Trophoblast cell (in vitro differentiated cells and primary cell): ENCODE results near the gene MAPK1.
"Not testable (repeated sequence)": the region's sequence is repeated elsewhere in the genome, so short reads cannot be mapped to it uniquely, and the experiment has no call there.

Source experiments
- DNase-seq, 2 donors: peaks; one replicate each; pipeline ENCODE4 v3.0.0-alpha.2; 2016
- H2AFZ ChIP-seq: 2 replicates; pipeline ENCODE4 v1.6.1; 2013; ENCODE audit warnings: low read length, moderate library complexity, mild to moderate bottlenecking; ENCODE audit not compliant: insufficient read depth, poor library complexity
- H2AK5ac ChIP-seq: 2 replicates; pipeline ENCODE4 v1.6.1; 2013; ENCODE audit warnings: mild to moderate bottlenecking, low read length
- H2BK120ac ChIP-seq: 2 replicates; pipeline ENCODE4 v1.6.1; 2013; ENCODE audit warnings: low read length, mild to moderate bottlenecking, moderate library complexity; ENCODE audit not compliant: insufficient read depth, poor library complexity
- H2BK12ac ChIP-seq: 2 replicates; pipeline ENCODE4 v1.6.1; 2013; ENCODE audit warnings: mild to moderate bottlenecking, low read length, moderate library complexity
- H2BK5ac ChIP-seq: 2 replicates; pipeline ENCODE4 v1.6.1; 2013; ENCODE audit warnings: low read length, low read depth, moderate library complexity, mild to moderate bottlenecking; ENCODE audit not compliant: poor library complexity
- H3K14ac ChIP-seq: 2 replicates; pipeline ENCODE4 v1.6.1; 2013; ENCODE audit warnings: mild to moderate bottlenecking, low read length
- H3K18ac ChIP-seq: 2 replicates; pipeline ENCODE4 v1.6.1; 2013; ENCODE audit warnings: mild to moderate bottlenecking, low read length
- H3K23ac ChIP-seq: 2 replicates; pipeline ENCODE4 v1.6.1; 2013; ENCODE audit warnings: low read length
- H3K27ac ChIP-seq: 2 replicates; pipeline ENCODE4 v1.5.1; 2013; ENCODE audit warnings: low read depth, mild to moderate bottlenecking, inconsistent platforms, low read length, moderate library complexity
- H3K27me3 ChIP-seq: 2 replicates; pipeline ENCODE4 v1.6.1; 2013; ENCODE audit warnings: inconsistent platforms, mild to moderate bottlenecking, low read length, moderate library complexity; ENCODE audit not compliant: insufficient read depth
- H3K36me3 ChIP-seq, 2 experiments: 1 replicate in 1 of 2; 2 replicates in 1 of 2; pipeline ENCODE4 v1.6.1; 2013; ENCODE audit warnings: low read length in 2 of 2, mild to moderate bottlenecking in 2 of 2, moderate library complexity in 1 of 2; ENCODE audit not compliant: insufficient read depth in 2 of 2, control insufficient read depth in 1 of 2
- H3K4ac ChIP-seq: 2 replicates; pipeline ENCODE4 v1.6.1; 2013; ENCODE audit warnings: low read depth, mild to moderate bottlenecking, low read length, moderate library complexity
- H3K4me1 ChIP-seq, 2 experiments: 1 replicate in 1 of 2; 2 replicates in 1 of 2; pipeline ENCODE4 v1.6.1; 2013; ENCODE audit warnings: low read length in 2 of 2, mild to moderate bottlenecking in 2 of 2, moderate library complexity in 1 of 2; ENCODE audit not compliant: insufficient read depth in 2 of 2, control insufficient read depth in 1 of 2
- H3K4me2 ChIP-seq: 2 replicates; pipeline ENCODE4 v1.6.1; 2013; ENCODE audit warnings: inconsistent platforms, mild to moderate bottlenecking, low read length, moderate library complexity
- H3K4me3 ChIP-seq: 2 replicates; pipeline ENCODE4 v1.5.1; 2013; ENCODE audit warnings: mild to moderate bottlenecking, low read depth, low read length, inconsistent platforms
- H3K79me1 ChIP-seq: one replicate; pipeline ENCODE4 v1.6.1; 2013; ENCODE audit warnings: low read length
- H3K79me2 ChIP-seq: 2 replicates; pipeline ENCODE4 v1.6.1; 2013; ENCODE audit warnings: low read length, mild to moderate bottlenecking; ENCODE audit not compliant: control insufficient read depth, insufficient read depth, poor library complexity
- H3K9ac ChIP-seq: 2 replicates; pipeline ENCODE4 v1.6.1; 2013; ENCODE audit warnings: mild to moderate bottlenecking, low read length
- H3K9me3 ChIP-seq: 2 replicates; pipeline ENCODE4 v1.6.1; 2013; ENCODE audit warnings: low read depth, mild to moderate bottlenecking, control low read depth, inconsistent platforms, low read length; ENCODE audit not compliant: insufficient read depth
- H4K12ac ChIP-seq: 2 replicates; pipeline ENCODE4 v1.6.1; 2013; ENCODE audit warnings: low read depth, mild to moderate bottlenecking, low read length, moderate library complexity
- H4K8ac ChIP-seq: 2 replicates; pipeline ENCODE4 v1.6.1; 2013; ENCODE audit warnings: low read depth, mild to moderate bottlenecking, low read length, moderate library complexity
- H4K91ac ChIP-seq: one replicate; pipeline ENCODE4 v1.6.1; 2013; ENCODE audit warnings: low read depth, mild to moderate bottlenecking, low read length, moderate library complexity
- WGBS: extraction: QIAGEN DNeasy Blood & Tissue Kit; methylation state at CpG from one replicate; pipeline ENCODE4 v1.1.7; 2013; ENCODE audit warnings: missing lambda C conversion rate; ENCODE audit not compliant: insufficient read length, insufficient coverage; ENCODE audit errors: extremely low coverage; 5-methylcytosine and 5-hydroxymethylcytosine counted together

The MAPK1 gene

DNA sequence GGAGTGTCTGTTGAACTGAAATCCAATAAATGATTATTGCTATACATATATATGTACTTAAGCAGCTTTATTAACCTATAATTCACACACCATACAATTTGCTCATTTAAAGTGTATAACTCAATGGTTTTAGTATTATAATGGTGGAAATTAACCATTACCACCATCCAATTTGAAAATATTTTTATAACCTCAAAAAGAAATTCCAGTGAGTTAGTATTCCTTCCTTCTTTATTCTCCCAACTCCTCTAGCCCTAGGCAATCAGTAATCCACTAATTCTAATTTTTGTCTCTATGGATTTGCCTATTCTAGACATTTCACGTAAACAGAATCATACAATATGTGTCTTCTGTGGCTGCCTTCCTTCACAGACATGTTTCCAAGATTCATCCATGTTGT lies 64.8 kb downstream of the MAPK1 start:
- no peak overlapping the region for H2BK5ac ChIP-seq
- H2BK120ac ChIP-seq = no peak overlapping the region
- H3K14ac ChIP-seq = no peak overlapping the region
- H3K9me3 ChIP-seq = peaks cover 2% of the 10 kb centered on the region
- no peak overlapping the region for H2BK12ac ChIP-seq
- no peak overlapping the region for H3K4me3 ChIP-seq
- H2AFZ ChIP-seq = no peak overlapping the region
- no peak overlapping the region for H2AK5ac ChIP-seq
- H3K4ac ChIP-seq = no peak overlapping the region
- H4K8ac ChIP-seq = no peak overlapping the region
- H3K27me3 ChIP-seq = no peaks in the 10 kb centered on the region
- peaks cover 27 to 36% of the 10 kb centered on the region in 2 experiments for H3K36me3 ChIP-seq
- no peaks in the 10 kb centered on the region for H3K79me2 ChIP-seq
- H4K12ac ChIP-seq = no peak overlapping the region
- no peak overlapping the region for H3K9ac ChIP-seq
- no peak overlapping the region for H3K27ac ChIP-seq
- no CpG with 5 or more reads among the region's 1 CpG for WGBS
- DNase-seq = no peak
- no peak overlapping the region for H3K23ac ChIP-seq
- no peak overlapping the region for H4K91ac ChIP-seq
- no peaks in the 10 kb centered on the region for H3K4me1 ChIP-seq
- no peak overlapping the region for H3K18ac ChIP-seq
- H3K79me1 ChIP-seq = no peaks in the 10 kb centered on the region
- H3K4me2 ChIP-seq = no peak overlapping the region

GRCh38 chr22:21802056-21802455 lies 65.4 kb downstream of the MAPK1 start:
- Histone ChIP-seq H2BK120ac (no peak overlapping the region), H3K9ac (no peak overlapping the region), H3K23ac (no peak overlapping the region), H3K36me3 (peaks cover 27 to 37% of the 10 kb centered on the region in 2 experiments), H3K4ac (no peak overlapping the region), H3K4me2 (no peak overlapping the region), H4K8ac (no peak overlapping the region), H3K27ac (no peak overlapping the region), H3K4me1 (no peaks in the 10 kb centered on the region), H2BK12ac (no peak overlapping the region), H3K79me2 (no peaks in the 10 kb centered on the region), H3K79me1 (no peaks in the 10 kb centered on the region), H3K27me3 (no peaks in the 10 kb centered on the region), H4K12ac (no peak overlapping the region), H2AFZ (no peak overlapping the region), H3K18ac (no peak overlapping the region), H3K14ac (no peak overlapping the region), H2AK5ac (no peak overlapping the region), H3K9me3 (peaks cover 2% of the 10 kb centered on the region), H4K91ac (no peak overlapping the region), H2BK5ac (no peak overlapping the region), H3K4me3 (no peak overlapping the region)
- no CpG with 5 or more reads among the region's 9 CpGs for WGBS
- DNase-seq = no peak

- H2BK120ac ChIP-seq, H3K18ac ChIP-seq, H3K23ac ChIP-seq, H2BK5ac ChIP-seq, H3K27me3 ChIP-seq, H3K14ac ChIP-seq, H2BK12ac ChIP-seq, H3K79me2 ChIP-seq, H4K91ac ChIP-seq, DNase-seq, H3K27ac ChIP-seq, H3K4ac ChIP-seq, H4K8ac ChIP-seq, H2AFZ ChIP-seq, H3K79me1 ChIP-seq, H3K9me3 ChIP-seq, H3K4me1 ChIP-seq, H3K9ac ChIP-seq, H3K4me3 ChIP-seq, H2AK5ac ChIP-seq, H4K12ac ChIP-seq, H3K4me2 ChIP-seq: not testable (repeated sequence)
- no CpG with 5 or more reads among the region's 7 CpGs for WGBS
- H3K36me3 ChIP-seq = peaks cover 27 to 38% of the 10 kb centered on the region in 2 experiments
These were observed 66.2 kb downstream of the MAPK1 start for GRCh38 chr22:21801304-21801644.

DNA sequence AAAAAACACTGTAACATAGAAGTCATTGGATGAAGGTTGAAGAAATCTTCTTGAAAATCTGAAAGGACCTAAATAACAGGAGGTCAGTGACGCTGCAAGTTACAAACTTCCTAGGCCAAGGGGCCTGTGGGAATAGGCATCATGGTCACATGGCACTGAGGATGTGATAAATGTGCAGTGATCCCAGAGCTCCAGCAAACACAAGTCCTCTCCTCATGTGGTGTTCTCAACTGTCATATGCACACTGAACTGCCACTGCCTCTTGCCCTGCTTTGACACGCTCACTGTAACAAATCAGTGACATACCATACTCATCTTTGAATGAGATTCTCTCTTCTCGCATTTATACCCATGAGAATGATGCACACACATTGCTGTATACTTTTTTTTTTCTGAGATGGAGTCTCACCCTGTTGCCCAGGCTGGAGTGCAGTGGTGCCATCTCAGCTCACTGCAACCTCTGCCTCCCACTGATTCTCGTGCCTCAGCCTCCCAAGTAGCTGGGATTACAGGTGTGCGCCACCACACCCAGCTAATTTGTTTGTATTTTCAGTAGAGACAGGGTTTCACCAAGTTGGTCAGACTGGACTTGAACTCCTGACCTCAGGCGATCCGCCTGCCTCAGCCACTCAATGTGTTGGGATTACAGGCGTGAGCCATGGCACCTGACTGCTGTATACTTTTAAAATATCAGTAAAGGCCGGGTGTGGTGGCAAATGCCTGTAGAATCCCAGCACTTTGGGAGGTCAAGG lies 66.7 kb downstream of the MAPK1 start:
- peaks cover 2% of the 10 kb centered on the region for H3K9me3 ChIP-seq

More for the DNA sequence above, 66.7 kb downstream of the MAPK1 start:
- H4K91ac ChIP-seq = no peak overlapping the region
- no peak overlapping the region for H3K4me2 ChIP-seq
- H2BK5ac ChIP-seq = no peak overlapping the region
- DNase-seq = no peak
- no peaks in the 10 kb centered on the region for H3K4me1 ChIP-seq
- H2AK5ac ChIP-seq = no peak overlapping the region
- no peak overlapping the region for H3K23ac ChIP-seq
- WGBS = no CpG with 5 or more reads among the region's 9 CpGs
- no peak overlapping the region for H3K14ac ChIP-seq
- no peak overlapping the region for H3K4me3 ChIP-seq
- H3K79me2 ChIP-seq = no peaks in the 10 kb centered on the region
- H3K4ac ChIP-seq = no peak overlapping the region
- no peak overlapping the region for H3K9ac ChIP-seq
- no peak overlapping the region for H2AFZ ChIP-seq
- peaks cover 27 to 40% of the 10 kb centered on the region in 2 experiments for H3K36me3 ChIP-seq
- H3K79me1 ChIP-seq = no peaks in the 10 kb centered on the region
- no peak overlapping the region for H3K27ac ChIP-seq
- no peak overlapping the region for H4K12ac ChIP-seq
- H2BK12ac ChIP-seq = no peak overlapping the region
- no peaks in the 10 kb centered on the region for H3K27me3 ChIP-seq
- no peak overlapping the region for H2BK120ac ChIP-seq
- no peak overlapping the region for H3K18ac ChIP-seq
- H4K8ac ChIP-seq = no peak overlapping the region
